Posterior vena cava (tissue), 2 donors: ENCODE results near the gene EHF. TPM values are rescaled to one million over a fixed set of nuclear protein-coding genes. Genes with fewer than 3 reads are reported as not detected.

Source experiments
- DNase-seq: peaks from one replicate; pipeline ENCODE4 v3.0.0-alpha.2; 2020; ENCODE audit warnings: low spot score
- intact Hi-C, 2 donors: fragments of 100-400 bp; cut with DNase I; formaldehyde crosslinking; loops; one replicate each; pipeline versions ENCODE4 v1.14.1 to v1.14.2; 2022 to 2023
- total RNA-seq, 2 donors: library from RNA; stranded (reverse); fragmentation: NEBNext Ultra II Directional; extraction: Animal tissue kit (Norgen Biotek cat#: 25700); gene quantifications; one replicate each; pipeline ENCODE4 v1.2.1, GENCODE V29; 2021
- donor health status: DM: yes; HTN: yes; CAD: no.
- donor health status: DM: yes; HTN: yes; CAD: no.

Gene EHF
- total RNA-seq, 2 donors from 2014 or later = not detected

DNA sequence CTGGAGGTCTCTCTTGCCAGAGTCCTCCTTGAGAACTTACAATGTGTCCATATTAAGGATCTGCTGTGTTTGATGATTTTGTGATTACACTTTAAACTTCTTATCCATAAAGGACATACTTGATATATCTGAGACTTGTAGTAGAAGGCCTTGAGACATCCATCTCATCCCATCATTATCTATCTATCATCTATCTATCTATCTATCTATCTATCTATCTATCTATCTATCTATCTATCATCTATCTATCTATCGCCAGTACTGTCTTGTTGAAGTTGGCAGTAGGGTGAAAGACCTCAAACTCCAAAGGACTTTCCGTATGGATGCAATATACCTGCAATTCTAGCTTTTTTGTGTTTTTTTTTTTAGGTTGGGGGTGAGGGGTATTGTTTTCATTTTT, 2.5 kb upstream of the EHF start:
- no peak for DNase-seq
- intact Hi-C loops = no loop called here

DNA sequence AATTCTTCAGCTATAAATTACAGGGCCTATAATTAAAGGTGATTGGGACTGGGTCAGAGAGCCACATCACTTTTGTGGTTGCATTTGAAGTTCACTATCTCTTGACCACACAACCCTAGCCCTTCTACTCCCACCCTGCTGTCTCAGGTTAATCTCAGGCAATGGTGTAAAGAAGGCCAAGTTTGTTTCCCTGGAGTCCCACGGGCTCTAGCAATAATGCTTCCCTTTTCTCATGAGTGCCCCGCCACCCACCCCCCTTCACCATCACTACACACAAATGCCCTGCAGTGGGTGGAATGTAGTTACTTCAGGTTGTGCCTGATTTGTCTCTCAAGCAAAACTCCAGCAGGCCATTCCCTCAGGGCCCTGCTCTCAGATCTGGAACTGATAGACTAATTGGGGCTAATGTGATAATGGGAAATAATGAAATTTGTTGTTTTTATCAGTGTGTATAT, 1.8 kb upstream of the EHF start:
- intact Hi-C loops = no loop called here
- DNase-seq = no peak

DNA sequence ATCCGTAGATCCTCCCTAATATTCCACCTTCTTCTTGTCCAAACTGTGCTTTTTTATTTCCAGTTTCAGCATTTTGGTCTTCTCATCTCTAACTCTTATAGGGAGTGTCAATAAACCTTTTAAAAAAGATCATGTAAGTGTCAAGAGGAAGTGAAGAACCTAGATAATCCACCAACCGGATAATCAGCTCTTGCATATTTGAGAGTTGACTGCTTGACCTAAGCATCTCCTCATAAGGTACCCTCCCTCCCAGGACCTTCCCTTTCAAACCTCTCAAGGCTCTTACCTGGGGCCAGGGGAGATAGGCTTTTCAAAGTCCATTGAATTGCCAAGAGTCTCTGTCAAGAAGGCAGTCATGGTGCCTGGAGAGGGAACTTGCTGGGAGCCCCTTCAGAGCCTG, 691 bp upstream of the EHF start:
- DNase-seq = no peak
- intact Hi-C loops = no loop called here

DNA sequence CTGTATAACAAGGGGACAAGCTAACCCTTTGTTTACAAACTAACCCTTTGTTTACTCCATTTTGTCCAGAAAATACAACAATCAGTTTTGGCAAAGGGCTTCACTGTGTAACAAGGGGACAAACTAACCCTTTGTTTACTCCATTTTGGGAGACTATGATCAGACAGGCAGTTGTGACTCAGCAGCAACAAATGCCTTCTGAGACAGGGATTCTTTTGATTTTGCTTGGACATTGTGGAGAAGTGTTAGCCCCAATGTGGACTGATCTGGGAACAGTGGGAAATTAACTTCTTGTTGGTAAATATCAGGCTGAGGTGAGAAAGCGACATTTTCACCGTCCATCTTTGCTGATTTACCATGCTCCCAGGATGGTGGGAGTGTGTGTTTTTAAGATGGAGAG, 983 bp downstream of the EHF start:
- no peak for DNase-seq
- intact Hi-C loops = no loop called here

DNA sequence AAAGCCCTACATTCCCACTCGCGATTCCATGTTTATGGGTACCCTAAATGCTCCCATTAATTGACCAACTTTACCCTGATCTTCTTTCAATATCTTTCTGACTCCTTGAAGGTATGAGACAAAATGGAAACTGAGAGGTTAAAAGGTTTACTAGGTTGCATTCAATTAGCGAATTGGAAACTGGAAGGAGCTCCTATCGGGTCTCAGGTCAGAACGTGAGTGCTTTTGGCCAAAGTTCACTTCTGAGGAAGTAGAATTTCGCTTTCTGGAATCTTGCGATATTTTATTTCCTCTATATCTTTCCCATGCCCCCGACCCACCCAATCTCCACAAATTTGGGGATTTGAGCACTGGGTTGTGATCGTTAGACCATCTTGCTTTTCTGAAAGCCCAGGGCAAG, 2.6 kb downstream of the EHF start:
- no peak for DNase-seq
- intact Hi-C loops = no loop called here

DNA sequence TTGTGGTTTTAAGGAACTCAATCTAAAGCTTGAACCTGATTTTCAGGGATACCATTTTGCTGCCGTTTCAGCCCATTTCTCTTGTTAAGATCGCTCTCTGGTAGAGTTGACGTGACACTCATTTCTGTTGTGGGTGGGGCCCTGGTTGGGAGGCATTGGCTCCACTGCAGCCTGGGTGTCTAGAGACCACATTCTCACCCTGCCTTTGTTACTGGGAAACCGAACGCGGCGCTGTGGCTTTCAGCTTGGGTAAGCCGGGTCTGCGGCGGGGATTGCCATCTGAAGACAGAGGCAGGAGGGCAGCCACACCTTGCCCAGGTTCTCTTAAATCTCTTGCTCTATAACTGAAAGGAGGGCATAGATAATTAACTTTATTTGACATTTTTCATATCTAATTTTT, 3.2 kb downstream of the EHF start:
- intact Hi-C loops = no loop called here
- DNase-seq = no peak

DNA sequence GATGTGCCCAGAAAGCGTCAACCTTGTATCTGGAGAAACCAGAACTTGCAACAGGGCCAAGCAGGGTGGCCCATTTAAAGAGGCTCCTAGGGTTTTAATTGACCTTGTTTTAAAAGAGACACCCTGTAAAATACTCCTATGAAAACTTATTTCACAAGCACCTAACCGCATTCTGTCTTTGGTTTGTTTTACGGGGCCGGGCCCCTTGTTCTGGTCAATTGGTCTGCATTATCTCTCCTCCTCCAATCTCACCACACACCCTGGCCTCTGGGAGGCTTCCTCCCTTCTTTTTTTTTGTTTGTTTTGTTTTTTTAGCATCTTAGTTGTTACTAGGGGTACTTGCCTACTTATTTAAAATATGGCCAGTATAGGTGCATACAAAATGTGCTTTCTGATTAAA, 4.7 kb downstream of the EHF start:
- intact Hi-C loops = no loop called here
- DNase-seq = no peak

DNA sequence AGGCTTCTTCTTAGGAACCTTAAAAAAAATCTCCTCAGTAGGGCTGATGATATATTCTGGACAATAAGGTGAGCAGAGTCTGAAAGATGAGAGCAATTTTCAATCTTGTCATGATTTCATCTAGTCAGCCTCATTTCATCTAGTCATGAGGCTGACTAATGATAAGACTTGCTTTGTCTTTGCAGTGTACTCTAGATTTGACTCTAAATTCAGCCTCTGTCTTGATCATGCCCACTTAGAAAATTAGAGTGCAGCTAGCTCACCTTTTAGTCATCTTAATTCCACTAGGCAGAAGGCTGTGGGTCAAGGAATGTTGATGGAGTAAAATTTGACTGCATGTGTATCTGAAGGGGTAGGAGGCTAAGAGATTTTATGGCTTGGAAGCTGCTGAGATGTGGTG, 5.5 kb downstream of the EHF start:
- no peak for DNase-seq
- intact Hi-C loops = no loop called here

DNA sequence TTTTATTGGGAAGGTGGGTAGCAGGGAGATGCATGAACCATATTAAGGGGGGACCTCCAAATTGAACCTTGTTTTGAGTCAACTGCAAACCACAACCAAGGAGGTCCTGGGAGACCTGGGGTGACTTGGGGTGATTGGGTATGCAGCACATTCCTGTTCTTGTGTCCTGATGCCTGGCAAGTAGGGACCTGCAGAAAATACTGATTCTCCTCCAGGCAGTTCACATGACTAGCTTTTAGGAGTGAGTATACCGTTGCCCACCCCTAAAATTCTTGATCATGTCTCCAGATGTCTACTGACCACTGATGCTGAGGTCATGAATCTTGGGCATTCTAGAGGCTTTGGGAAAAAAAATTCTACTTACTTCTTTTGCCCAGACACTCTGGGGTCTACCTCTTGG, 6.3 kb downstream of the EHF start:
- intact Hi-C loops = no loop called here
- no peak for DNase-seq

DNA sequence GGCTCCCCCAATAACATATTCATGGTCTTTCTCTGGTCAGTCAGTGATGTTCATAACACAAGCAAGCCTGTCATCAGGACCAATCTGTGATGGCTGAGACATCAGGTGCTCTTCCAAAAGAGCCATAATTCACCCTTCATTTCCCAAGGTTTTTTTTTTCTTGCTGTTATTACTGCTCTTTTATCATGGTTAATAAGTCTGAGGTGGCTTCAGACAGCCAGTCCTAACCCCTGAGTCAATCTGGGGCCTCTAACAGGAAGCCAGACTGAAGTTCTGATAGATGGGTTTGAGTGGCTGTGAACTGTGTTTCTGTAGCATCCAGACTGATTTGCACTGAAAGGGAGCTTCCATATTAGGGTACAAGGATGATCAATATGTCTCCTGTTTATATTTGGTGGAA, 8.8 kb downstream of the EHF start:
- no peak for DNase-seq
- intact Hi-C loops = no loop called here

DNA sequence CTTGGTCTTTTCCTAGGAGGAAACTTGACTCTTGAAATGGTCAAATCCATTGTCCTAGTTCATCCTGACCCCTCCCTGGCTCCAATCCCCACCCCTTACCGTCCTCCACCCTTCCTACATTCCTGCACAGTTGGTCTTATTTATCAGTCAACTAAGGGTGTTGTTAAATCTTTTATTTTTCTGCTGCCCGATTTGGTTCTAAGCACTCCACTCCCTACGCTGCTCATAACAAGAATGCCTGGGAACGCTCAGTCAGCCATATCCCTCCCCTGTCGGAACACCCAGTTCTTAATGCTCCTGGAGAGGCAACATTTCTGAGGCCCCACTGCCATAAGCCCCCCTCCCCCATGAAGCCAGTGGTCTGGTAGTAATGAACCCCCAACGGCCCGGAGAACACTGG, 9.7 kb downstream of the EHF start:
- no peak for DNase-seq
- intact Hi-C loops = no loop called here

DNA sequence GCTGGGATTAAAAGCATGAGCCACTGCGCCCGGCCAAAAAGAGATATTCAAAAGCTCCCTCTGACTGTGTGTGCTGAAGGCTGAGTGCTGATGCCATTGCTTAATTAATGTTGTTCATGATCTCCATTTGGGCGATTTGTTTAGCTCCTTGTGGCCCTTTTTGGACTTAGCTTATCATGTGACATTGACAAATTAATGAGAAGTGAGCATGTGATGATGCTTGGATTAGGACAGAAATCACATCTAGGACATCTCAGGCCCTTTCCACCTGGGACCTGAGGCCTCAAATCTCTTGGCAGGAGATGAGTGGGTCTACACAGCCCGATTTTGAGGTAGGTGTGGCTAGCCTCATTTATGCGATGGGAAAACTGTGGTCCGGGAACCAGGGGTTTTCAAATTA, 10.4 kb downstream of the EHF start:
- intact Hi-C loops = no loop called here
- DNase-seq = no peak

DNA sequence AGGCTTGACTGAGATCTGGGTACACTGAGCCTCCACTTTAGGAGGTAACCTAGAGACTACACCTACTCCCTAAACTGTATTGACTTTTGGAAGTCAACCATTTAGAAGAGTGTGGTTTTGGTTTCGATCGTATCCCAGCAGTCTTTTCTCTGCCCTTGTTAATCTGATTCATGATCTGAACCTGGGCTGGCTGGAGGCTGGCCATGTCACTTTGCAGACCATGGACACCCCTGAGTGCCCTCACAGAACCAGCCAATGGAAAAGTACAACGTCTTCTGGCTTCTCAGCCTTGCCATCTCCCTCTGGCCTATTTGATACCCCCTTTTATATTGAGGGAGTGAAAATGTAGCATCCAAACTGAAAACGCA, 10.8 kb downstream of the EHF start:
- intact Hi-C loops = no loop called here
- no peak for DNase-seq

DNA sequence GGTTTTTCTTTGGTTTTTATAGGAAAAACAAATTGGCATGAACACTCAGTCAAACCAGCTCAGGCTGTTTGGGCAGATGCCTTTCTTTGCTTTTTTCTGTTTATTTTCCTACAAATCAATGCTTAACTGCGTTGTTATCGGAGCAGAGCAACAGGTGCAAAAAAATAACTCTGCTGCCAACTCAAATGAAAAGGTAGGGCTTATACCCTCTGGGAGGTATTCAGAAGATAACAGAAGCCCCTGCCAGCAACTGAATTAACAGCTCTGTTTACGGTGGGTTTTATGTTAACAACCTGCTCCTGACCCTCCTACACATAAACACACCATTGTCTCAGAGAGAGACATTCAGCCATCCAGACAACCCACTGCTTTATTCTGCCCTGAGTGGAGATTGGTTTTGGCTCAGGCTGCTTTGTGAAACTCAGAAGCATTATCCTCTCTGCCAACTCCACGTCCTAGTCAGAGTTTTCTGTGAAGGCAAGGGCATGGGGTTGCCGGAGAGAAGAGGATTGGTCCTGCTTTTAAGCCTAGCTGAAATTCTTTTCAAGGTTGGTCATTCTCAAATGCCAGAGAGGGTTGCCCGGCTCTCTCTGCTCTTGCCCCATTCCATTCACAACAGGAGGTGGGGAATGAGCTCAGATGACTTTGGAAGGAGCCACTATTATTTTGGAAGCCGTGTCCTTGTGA, 11.4 kb downstream of the EHF start:
- no peak for DNase-seq
- intact Hi-C loops = no loop called here

DNA sequence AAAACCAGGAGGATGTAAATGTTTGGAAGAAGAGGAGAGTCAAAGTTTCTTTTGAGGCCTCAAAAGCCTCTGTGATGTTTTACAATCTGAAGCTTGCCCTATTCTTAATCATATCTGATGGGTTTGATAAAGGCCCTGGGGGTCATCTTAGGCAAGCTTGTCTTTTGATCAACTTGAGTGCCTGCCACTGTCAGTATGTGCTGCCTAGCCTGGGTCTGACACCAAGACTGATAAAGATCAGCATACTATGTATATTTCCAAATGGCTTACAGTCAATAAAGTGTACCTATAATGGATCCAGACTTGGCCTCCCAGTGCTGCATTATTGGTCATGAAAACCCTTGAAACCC, 12.7 kb downstream of the EHF start:
- intact Hi-C loops = no loop called here
- DNase-seq = no peak

DNA sequence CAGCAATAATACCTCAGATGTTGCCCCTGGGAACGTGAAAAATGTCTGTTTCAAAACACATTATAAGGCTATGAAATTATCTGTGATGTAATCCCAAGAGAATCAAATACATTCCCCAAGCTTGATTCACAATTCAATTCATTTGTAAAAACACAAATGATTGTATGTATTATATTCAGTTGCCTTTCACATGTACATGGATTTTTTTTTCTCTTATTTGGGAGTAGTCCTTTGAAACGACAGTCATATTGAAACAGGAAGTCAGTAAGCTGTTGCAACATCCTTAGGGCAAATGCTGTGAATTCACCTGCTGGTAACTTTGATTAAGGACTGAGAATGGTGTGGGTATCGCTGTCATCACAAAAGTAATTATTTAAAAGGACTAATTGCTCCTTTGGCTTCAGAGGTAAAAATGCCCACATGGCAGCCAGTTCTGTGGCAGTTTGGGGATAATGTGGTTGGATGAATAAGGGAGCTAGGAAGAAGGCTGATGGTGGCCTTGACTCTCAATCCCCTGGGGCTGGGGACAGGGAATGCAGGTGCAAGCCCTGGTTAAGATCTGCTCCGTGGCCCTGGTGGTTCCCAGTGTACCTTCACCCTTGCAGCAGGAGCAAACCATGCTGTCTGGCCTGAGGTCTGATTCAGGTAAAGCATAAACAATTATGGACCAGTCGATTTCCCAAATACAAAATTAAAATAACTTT, 13.2 kb downstream of the EHF start:
- no peak for DNase-seq
- intact Hi-C loops = no loop called here

DNA sequence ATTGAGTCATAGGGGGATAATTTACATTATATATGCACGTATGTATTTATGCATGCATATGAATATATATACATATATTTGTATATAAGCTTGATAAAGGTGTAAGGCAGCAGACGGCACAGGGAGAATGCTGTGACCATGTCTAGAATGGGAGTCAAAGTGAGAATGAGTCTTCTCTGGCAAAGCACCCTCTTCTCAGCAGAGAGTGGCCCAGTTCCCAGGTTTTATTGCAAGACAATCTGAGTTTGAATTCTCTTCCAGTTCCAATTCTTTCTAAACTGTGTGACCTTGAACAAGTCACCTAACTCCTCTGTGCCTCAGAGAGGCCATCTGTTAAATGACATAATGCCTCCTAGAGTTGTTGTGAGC, 13.8 kb downstream of the EHF start:
- no peak for DNase-seq
- intact Hi-C loops = no loop called here

DNA sequence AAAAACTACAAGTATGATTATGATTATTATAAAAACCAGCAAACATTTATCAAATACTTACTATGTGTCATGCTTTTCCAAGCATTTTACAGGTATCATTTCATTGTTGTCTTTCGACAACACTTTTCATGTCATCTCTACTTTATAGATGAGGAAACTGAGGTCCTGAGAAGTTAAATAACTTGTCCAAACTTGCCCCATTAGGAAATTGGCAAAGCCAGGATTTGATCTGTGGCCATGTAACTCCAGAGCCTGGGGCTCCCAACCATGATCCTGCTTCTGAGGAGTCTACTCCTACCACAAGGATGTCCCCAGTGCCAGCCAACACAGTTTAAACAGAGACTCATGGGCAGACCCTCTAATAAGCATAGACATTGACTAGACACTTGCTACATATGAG, 15.2 kb downstream of the EHF start:
- DNase-seq = no peak
- intact Hi-C loops = no loop called here

DNA sequence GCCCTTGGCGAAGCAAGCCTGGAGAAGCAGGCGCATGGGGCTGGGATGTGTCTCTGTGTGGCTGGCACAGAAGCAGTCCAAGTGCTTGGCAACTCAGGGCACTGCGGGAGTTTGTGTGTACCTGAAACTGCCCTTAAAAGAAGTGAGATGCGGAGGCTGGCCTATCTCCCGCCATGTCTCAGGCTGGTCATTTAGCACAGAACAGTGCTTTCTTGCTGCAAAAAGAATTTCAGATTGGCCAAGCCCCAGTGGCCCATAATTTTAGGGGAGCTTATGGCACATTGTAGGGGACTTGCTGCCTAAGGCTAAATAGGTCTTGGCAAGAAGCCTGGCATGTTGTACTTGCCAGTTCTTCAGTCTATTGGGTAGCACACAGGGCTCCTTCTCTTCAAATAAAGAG, 16.4 kb downstream of the EHF start:
- no peak for DNase-seq
- intact Hi-C loops = no loop called here

DNA sequence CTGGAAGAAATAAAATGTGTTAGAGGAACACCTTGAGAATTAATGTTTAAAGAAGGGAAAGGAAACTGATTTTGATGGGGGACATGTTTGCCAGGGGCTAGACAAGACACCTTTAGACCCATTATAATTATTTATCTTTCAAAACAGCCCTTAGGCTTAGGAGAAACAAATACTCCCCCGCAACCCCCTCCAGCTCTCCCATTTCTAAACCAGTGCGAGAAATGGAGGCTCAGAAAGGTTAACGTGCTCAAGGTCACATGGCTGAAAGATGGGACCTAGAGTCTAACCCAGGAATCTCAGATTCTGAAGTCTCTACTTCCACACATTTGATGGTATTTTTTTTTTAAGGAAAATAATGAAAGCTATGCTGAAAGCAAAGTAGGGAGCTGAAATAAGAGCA, 18.0 kb downstream of the EHF start:
- intact Hi-C loops = no loop called here
- DNase-seq = no peak

DNA sequence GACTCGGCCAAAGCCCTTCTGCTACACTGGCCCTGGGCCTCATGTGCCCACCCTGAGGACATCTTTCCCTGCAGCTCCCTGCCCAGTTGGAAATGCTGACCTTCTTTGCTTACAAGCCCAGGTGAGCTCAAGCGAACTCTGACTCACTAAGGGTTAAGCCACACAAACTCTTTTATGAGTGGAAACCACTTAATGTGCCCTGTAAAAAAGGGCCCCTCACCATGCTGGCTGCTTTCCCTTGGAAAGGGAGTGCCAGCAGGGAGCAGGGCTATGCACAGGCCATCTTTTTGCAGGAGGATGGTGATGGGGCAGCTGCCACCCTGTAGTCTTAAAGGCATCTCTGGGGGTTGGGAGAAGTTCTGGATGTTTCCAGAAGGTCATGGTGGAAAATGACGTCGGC, 18.7 kb downstream of the EHF start:
- intact Hi-C loops = no loop called here
- DNase-seq = no peak
